PFSK-1 (cell line): ENCODE measurements around the gene PGS1.

Source experiments
- POLR2AphosphoS5 ChIP-seq: IDR thresholded peaks from 2 replicates; pipeline ENCODE4 v1.6.1; 2012; ENCODE audit warnings: low read depth, mild to moderate bottlenecking, control low read depth, low read length, moderate library complexity
- REST ChIP-seq, 2 experiments: IDR thresholded peaks; 2 replicates each; pipeline versions ENCODE4 v1.6.1 to v1.8.0; 2011 to 2012; ENCODE audit warnings: low read depth in 2 of 2, low read length in 2 of 2, control low read depth in 1 of 2, inconsistent platforms in 1 of 2, mild to moderate bottlenecking in 1 of 2, moderate library complexity in 1 of 2; ENCODE audit not compliant: insufficient read depth in 1 of 2
- TAF1 ChIP-seq: IDR thresholded peaks from 2 replicates; pipeline ENCODE4 v1.6.1; 2012; ENCODE audit warnings: low read length, control low read depth, borderline replicate concordance; ENCODE audit not compliant: insufficient read depth

GRCh38 chr17:78411241-78411857 lies 32.9 kb downstream of the PGS1 start:
- TF ChIP-seq POLR2AphosphoS5, result no peak
- TF ChIP-seq REST (IDR thresholded peaks at IDR 0.05; ENCODE audit: insufficient read depth in 1 of 2, low read depth in 2 of 2, low read length in 2 of 2), result no peak
- TF ChIP-seq TAF1, result no peak
